GM12865 (cell line): ENCODE results near the gene MALT1.
A peak's percentile ranks its signal among the peaks of the same experiment; 100 is the strongest.

ENCODE experiments used
- DNase-seq: peaks from one replicate; pipeline ENCODE4 v3.0.0; 2010; ENCODE audit warnings: low read depth
- H3K4me3 ChIP-seq: 2 replicates; pipeline ENCODE4 v1.5.1; 2011; ENCODE audit warnings: mild to moderate bottlenecking, low read depth, low read length, control low read depth
- CTCF ChIP-seq: IDR thresholded peaks from 2 replicates; pipeline ENCODE4 v1.5.1; 2011; ENCODE audit warnings: low read length, control low read depth, low read depth, inconsistent platforms; ENCODE audit not compliant: insufficient read depth; ENCODE audit errors: missing control alignments

MALT1 gene

GRCh38 chr18:58671111-58671631 is at the start of gene MALT1:
Gene MALT1, plus strand, starts transcription at chr18:58671465. Its CDS starts 179 bp downstream, at chr18:58671644.
- DNase-seq, result peak; percentile 97
- TF ChIP-seq CTCF, result no peak
- H3K4me3 ChIP-seq, result peak within 1 kb of the TSS; percentile 90

GRCh38 chr18:58624011-58624410 is 47.3 kb upstream of the MALT1 start:
- DNase-seq, result no peak
- no peak for TF ChIP-seq CTCF
- H3K4me3 ChIP-seq, result no peak overlapping the region

- no peak for DNase-seq
- H3K4me3 ChIP-seq, result no peak overlapping the region
- no peak for TF ChIP-seq CTCF
Observed at GRCh38 chr18:58625839-58626238, 45.4 kb upstream of the MALT1 start.

GRCh38 chr18:58630071-58630470 is 41.2 kb upstream of the MALT1 start:
- TF ChIP-seq CTCF, result no peak
- H3K4me3 ChIP-seq, result no peak overlapping the region
- DNase-seq, result no peak

- no peak for TF ChIP-seq CTCF
- no peak for DNase-seq
- no peak overlapping the region for H3K4me3 ChIP-seq
Observed at GRCh38 chr18:58631301-58631700, 40.0 kb upstream of the MALT1 start.

GRCh38 chr18:58632552-58632951 is 38.7 kb upstream of the MALT1 start:
- no peak for TF ChIP-seq CTCF
- no peak for DNase-seq
- no peak overlapping the region for H3K4me3 ChIP-seq

GRCh38 chr18:58633874-58634273 is 37.4 kb upstream of the MALT1 start:
- TF ChIP-seq CTCF, result no peak
- peak; percentile 63 for DNase-seq
- H3K4me3 ChIP-seq, result peak overlapping the region; percentile 11; the same call in 1 of the 2 replicates
